Mucosa of descending colon (tissue), 3 donors: ENCODE measurements around the gene SNRNP27. TPM values are rescaled to one million over a fixed set of nuclear protein-coding genes. Genes with fewer than 3 reads are reported as not detected.

Experiments used
- ATAC-seq: fragments of 200-7000 bp; cut with Tn5 transposase; one replicate; pipeline ENCODE4 v1.9.1; 2020; ENCODE audit warnings: mild to moderate bottlenecking, moderate library complexity
- DNase-seq, 3 donors: peaks; one replicate each; pipeline ENCODE4 v3.0.0-alpha.2; 2020
- H3K36me3 ChIP-seq: fragments of 200-600 bp; one replicate; pipeline ENCODE4 v1.8.0; 2021; ENCODE audit warnings: low read depth, mild to moderate bottlenecking
- H3K4me1 ChIP-seq: fragments of 200-600 bp; one replicate; pipeline ENCODE4 v1.8.0; 2021; ENCODE audit warnings: low read depth, mild to moderate bottlenecking
- H3K4me3 ChIP-seq: fragments of 200-600 bp; one replicate; pipeline ENCODE4 v1.8.0; 2021; ENCODE audit warnings: mild to moderate bottlenecking
- H3K9me3 ChIP-seq: fragments of 200-600 bp; one replicate; pipeline ENCODE4 v1.8.0; 2021; ENCODE audit warnings: mild to moderate bottlenecking
- CTCF ChIP-seq: fragments of 200-600 bp; IDR thresholded peaks from one replicate; pipeline ENCODE4 v1.8.0; 2022; ENCODE audit warnings: antibody characterized with exemption, mild to moderate bottlenecking
- intact Hi-C, 2 donors: fragments of 100-400 bp; cut with DNase I in 1 of 2; cut with micrococcal nuclease in 1 of 2; formaldehyde crosslinking; loops; one replicate each; pipeline versions ENCODE4 v1.11.0 to v1.11.1; 2022; cut with DNase I, micrococcal nuclease
- total RNA-seq, 3 donors: library from RNA; stranded (reverse); fragmentation: NEBNext Ultra II Directional in 2 of 3; extraction: Animal tissue kit (Norgen Biotek cat#: 25700) in 2 of 3; gene quantifications; one replicate each; pipeline versions ENCODE4 v1.2.1 to v1.2.4, GENCODE V29; 2021 to 2023
- donor health status: DM: no; HTN: no; CAD: no; lungs with moderate emphysema.
- donor health status: DM: no; HTN: no; CAD: no.
- donor health status: DM: no; HTN: yes; CAD: no.

SNRNP27 gene
- total RNA-seq, 3 donors from 2014 or later: 23.9 to 37.5 (median 34.5) TPM

- intact Hi-C loops: no loop called here
- H3K4me3 ChIP-seq: no peak overlapping the region
- no peaks in the 10 kb centered on the region for H3K36me3 ChIP-seq
- no peaks in the 10 kb centered on the region for H3K4me1 ChIP-seq
- ATAC-seq (no peak), DNase-seq (no peak)
- TF ChIP-seq CTCF: no peak
- H3K9me3 ChIP-seq: no peaks in the 10 kb centered on the region
Observed at GRCh38 chr2:69952336-69953115, 58.8 kb downstream of the SNRNP27 start.

GRCh38 chr2:69954084-69954483, 60.3 kb downstream of the SNRNP27 start:
- Histone ChIP-seq H3K4me1 (no peaks in the 10 kb centered on the region), H3K4me3 (no peak overlapping the region), H3K36me3 (no peaks in the 10 kb centered on the region), H3K9me3 (no peaks in the 10 kb centered on the region)
- intact Hi-C loops: no loop called here
- no peak for TF ChIP-seq CTCF
- DNase-seq: no peak
- ATAC-seq: no peak

Other genes with a start within 250 kb of the SNRNP27 start
- 100 to 1,000 TPM; 176 to 345 (median 228) TPM for gene ANXA4, start 151.8 kb upstream of the SNRNP27 start, total RNA-seq
- 10 to 100 TPM; 13.5 to 30.2 (median 18.8) TPM for gene GMCL1, start 64.3 kb upstream of the SNRNP27 start, total RNA-seq
- gene MXD1, start 21.2 kb downstream of the SNRNP27 start, total RNA-seq: 100 to 1,000 TPM in 2 of 3 donors, 10 to 100 TPM in 1; 98.6 to 202 (median 122) TPM
- gene ASPRV1, start 67.7 kb downstream of the SNRNP27 start, total RNA-seq: 1 to 10 TPM in 1 of 3 donors, under 1 TPM in 2; 0.55 to 1.1 (median 0.55) TPM
- 100 to 1,000 TPM; 243 to 383 (median 266) TPM for gene PCBP1, start 193.5 kb downstream of the SNRNP27 start, total RNA-seq